Peyer's patch (tissue), 4 donors: ENCODE measurements around the gene ENPP5.

ENCODE experiments used
- POLR2A ChIP-seq, 2 donors: fragments of 450-650 bp; IDR thresholded peaks; one replicate each; pipeline ENCODE4 v1.5.1; 2017; ENCODE audit warnings: antibody characterized with exemption in 2 of 2, mild to moderate bottlenecking in 2 of 2, moderate library complexity in 2 of 2
- TF ChIP-seq, protein P1 (sequence below), 6 experiments: fragments of 450-650 bp in 4 of 6; fragments of 200-600 bp in 2 of 6; sonication (generic) in 1 of 6; IDR thresholded peaks; one replicate each; pipeline ENCODE4 v1.5.1; 2017 to 2019; ENCODE audit warnings: antibody characterized with exemption in 6 of 6, mild to moderate bottlenecking in 3 of 6, moderate library complexity in 1 of 6

- TF ChIP-seq, protein P1, sequence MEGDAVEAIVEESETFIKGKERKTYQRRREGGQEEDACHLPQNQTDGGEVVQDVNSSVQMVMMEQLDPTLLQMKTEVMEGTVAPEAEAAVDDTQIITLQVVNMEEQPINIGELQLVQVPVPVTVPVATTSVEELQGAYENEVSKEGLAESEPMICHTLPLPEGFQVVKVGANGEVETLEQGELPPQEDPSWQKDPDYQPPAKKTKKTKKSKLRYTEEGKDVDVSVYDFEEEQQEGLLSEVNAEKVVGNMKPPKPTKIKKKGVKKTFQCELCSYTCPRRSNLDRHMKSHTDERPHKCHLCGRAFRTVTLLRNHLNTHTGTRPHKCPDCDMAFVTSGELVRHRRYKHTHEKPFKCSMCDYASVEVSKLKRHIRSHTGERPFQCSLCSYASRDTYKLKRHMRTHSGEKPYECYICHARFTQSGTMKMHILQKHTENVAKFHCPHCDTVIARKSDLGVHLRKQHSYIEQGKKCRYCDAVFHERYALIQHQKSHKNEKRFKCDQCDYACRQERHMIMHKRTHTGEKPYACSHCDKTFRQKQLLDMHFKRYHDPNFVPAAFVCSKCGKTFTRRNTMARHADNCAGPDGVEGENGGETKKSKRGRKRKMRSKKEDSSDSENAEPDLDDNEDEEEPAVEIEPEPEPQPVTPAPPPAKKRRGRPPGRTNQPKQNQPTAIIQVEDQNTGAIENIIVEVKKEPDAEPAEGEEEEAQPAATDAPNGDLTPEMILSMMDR (IDR thresholded peaks at IDR 0.05), result no peak
- no peak for TF ChIP-seq POLR2A (IDR thresholded peaks at IDR 0.05)
Observed at GRCh38 chr6:46217671-46218131, 46.9 kb upstream of the ENPP5 start.
